GM18951 (cell line): ENCODE data around the gene NADK2.

Experiments used
- POLR2A ChIP-seq: IDR thresholded peaks from 4 replicates; pipeline ENCODE4 v1.6.1; 2011; ENCODE audit warnings: mild to moderate bottlenecking; ENCODE audit not compliant: insufficient read length, insufficient read depth; ENCODE audit errors: extremely low read depth
- in situ Hi-C: fragments of 300-500 bp; cut with MboI; formaldehyde crosslinking; loops from one replicate; pipeline ENCODE4 v1.12.0; 2022; ENCODE audit warnings: low sequenced_read_pairs, mixed read lengths, inconsistent platforms; ENCODE audit not compliant: unreplicated experiment

Gene NADK2

DNA sequence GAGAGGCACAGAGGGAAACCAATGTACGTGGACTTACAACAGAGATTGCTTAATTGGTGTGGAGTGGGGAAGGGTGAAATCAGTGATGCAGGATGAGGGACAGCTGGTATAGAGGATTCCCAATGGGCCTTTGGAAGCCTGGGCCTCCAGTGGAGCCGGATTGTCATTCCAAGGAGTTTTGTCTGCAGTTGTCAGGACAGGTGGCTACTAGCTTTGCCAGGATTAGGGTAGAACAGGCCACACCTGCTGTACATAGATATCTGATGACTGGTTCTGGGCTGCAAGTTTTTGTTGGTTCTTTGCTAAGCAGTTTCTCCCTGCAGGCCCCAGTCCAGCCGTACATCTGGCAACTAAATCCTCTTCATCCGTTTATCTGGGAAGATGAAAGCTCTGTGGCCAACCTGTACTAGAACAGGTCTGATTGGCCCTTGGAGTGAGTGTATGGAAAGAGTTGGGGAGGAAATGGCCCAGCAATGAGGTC lies 85.6 kb downstream of the NADK2 start:
- TF ChIP-seq POLR2A: no peak

DNA sequence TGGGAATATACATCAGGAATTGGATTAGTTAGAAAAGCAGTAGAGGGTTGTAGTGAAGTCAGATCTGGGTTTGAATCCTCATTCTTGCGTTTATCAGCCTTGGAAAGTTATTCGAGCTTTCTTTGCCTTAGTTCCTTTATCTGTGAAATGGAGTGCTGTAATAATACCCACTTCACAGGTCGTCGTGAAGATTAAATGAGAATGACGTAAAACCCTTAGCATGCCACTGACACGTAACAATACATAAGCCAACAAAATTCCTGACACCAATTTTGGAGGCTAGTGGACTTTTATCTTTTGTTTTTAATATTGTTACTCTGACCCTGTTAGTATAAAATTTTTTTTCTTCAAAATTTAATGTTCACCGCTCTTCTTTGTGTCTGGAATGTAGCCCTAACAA lies 86.4 kb downstream of the NADK2 start:
- no peak for TF ChIP-seq POLR2A
- in situ Hi-C loops: no loop called here

More for the DNA sequence above, 85.6 kb downstream of the NADK2 start:
- in situ Hi-C loops: no loop called here

DNA sequence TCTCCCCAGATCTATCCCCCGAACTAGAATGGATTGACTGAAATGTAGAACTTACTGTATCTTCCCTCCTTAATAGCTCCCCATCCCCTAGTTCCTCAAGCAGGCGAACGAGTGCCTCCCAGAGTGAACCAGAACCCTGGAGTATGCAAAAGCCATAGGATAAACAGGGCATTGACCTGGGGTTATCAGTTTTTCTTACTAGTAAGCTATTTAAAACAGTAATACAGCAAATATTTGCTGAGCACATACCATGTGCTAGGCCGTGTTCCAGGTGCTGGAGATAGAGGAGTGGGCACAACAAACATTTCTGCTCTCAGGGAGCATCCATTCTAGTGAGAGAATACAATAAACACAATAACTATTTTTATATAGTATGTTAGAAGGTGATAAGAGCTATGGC lies 88.0 kb downstream of the NADK2 start:
- in situ Hi-C loops: no loop called here
- no peak for TF ChIP-seq POLR2A

DNA sequence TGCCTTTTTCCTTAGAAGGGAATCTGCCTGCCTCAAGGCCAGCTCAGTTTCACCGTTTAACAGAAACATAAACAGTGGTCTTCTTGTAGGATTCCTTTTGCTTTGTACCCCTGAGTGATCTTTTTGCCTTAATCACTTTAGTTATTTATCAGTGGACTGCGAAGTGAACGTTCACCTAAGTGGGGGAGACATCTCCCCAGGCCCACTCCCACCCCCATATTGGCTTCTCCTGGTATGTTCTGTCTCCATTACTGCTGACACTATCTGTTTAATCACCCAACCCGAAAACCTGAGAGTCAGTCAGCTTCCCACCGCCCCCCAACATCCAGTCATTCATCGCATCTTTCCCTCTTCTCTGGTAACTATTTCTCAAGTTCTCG lies 88.4 kb downstream of the NADK2 start:
- TF ChIP-seq POLR2A: no peak
- in situ Hi-C loops: no loop called here

DNA sequence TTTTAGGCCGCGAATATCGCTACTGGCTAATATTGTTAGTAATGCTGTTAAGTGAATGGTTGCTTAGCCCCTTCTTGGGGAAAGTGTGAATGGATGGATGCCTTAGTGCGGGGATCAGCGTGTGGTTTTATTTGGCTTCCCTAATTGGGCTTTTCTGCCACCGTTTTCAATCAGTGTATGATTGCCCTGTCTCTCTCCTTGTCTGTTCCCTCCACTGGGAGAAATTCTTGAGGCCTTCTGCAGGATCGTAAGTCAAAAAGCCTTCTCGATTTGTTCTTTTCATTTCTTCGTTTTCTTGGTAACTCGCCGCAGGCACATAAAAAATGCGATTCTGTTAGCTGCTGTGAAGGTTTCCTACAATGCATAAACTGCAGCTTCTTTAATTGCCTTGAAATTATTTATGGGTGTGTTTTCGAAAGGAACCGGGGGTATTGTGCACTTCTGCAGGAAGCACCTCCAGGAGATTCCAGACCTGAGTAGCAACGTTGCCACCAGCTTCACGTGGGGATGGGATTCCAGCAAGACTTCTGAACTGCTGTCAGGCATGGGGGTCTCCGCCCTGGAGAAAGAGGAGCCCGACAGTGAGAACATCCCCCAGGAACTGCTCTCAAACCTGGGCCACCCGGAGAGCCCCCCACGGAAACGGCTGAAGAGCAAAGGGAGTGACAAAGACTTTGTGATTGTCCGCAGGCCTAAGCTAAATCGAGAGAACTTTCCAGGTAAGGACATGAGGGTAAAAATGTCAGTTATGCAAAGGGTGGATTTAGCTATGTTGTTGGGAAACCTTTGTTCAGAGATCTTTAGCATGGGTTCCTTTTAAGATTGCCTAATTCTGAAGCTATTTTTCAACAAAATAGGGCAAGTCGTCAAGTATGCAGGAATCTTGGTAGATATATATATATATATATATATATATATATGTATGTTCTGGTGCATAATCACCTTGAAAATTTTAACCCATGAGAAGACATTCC lies 89.1 kb downstream of the NADK2 start:
- in situ Hi-C loops: no loop called here
- no peak for TF ChIP-seq POLR2A

DNA sequence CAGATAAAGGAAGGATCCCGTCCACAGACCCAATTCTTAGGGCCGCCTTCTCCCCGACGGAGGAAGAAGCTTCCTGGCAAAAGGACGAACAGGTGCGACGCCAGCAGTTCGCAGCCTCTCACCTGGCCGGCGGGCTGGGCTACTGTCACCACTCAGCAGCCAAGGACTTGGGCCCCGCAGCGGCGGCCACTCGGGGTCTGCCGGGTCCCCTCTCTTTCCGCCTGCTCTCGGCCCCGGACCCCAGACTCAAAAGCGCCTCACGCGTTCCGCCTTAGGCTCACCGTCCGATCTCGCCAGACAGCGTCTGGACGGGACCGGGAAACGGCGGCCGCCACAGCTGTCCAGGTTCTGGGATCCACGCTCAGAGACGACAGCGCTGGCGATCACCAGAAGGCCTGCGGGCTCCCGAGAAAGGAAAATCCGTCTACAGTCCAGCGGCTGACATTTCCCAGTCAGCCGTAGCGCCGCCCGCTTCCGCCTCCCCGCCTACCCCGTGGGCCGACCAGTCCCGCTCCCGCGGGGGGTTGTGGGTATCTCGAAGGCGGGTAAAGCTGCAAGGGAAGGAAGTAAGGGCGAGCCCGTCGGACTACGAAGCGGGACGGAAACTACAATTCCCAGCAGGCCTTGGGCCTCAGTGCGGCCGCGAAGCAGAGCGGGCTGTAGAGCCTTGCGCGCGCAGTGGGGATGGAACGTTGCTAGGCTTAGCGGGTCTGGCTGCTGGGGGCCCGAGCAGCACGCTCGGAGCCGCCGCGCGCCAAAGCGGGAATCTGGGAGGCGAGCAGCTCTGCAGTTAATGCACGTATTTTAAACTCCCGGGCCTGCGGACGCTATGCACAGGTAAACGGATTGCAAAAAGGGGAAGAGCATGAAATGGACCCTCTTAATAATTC lies 90.0 kb downstream of the NADK2 start, which contains the start of the genes LMBRD2 and SKP2:
TSS of gene LMBRD2 (minus strand) at position 454 of the 890 bp plus-strand sequence. CDS start 8,538 bp downstream, outside the sequence.
TSS of gene SKP2 (plus strand) at position 678 of the 890 bp plus-strand sequence. CDS start at position 830, 152 bp downstream.
- in situ Hi-C loops: no loop called here
- TF ChIP-seq POLR2A: peak; percentile 91

DNA sequence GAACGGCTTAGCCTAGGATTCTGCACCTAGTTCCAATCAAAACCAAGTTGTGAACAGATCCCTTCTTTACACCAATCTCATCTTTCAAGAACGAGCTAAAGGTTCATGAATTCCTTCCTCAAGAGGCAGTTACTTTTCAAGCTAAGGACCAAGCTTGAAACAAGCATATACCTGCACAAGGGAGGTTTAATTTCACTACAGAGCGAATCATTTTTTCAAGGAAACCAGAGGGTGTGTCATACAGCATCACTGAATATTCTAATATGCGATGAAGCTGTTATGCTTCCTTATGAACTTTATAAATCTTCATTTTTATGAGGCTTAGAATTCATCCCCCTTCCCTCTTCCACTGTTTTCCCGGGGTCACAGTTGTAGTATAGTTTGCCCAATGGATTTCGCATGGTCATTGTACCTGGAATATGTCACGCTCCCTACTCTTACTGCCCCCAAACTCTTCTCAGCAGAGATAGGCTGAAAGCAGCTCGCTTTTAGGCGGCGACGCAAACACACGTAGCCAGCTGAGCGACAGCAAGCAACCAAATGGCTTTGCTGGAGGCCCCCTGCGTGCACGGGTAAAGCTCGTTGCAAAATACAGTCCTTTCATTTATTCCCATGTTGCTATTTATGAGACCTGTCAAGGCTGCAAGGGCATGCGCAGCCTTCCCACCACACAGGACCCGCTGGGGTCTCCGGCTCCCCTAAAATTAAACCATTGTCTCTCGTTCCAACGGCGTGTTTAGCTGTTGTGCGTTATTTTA lies 90.9 kb downstream of the NADK2 start:
- TF ChIP-seq POLR2A: no peak
- in situ Hi-C loops: no loop called here

DNA sequence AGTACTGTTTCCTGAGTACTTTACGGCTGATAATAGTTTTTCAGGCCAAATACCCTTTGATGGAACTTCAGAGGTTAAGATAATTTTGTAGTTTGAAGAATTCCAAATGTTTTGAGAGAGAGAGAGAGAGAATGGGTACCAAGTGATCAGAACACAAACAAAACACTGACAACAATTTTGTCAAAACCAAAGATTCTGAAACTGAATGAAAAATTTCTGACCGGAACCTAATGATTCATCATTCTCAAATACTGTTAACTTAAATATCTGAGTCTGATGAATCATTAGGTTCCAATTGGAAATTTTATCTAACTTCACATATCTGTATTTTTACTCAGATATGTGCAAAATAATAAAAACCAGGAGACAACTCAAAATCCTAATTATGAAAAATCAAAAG lies 94.0 kb downstream of the NADK2 start:
- in situ Hi-C loops: no loop called here
- no peak for TF ChIP-seq POLR2A

DNA sequence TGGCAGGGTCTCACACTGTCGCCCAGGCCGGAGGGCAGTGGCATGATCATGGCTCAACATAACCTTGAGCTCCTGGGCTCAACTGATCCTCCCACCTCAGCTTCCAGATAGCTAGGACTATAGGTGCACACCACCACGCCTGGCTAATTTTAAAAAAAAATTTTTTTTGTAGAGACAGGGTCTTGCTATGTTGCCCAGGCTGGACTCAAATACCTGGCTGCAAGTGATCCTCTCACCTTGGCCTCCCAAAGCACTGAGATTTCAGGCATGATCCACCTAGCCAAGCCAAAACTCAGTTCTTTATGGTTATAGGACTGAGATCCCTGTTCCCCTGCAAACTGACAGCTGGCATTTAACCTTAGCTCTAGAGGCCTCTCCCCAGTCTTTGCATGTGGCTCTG lies 95.3 kb downstream of the NADK2 start:
- TF ChIP-seq POLR2A: no peak
- in situ Hi-C loops: no loop called here

DNA sequence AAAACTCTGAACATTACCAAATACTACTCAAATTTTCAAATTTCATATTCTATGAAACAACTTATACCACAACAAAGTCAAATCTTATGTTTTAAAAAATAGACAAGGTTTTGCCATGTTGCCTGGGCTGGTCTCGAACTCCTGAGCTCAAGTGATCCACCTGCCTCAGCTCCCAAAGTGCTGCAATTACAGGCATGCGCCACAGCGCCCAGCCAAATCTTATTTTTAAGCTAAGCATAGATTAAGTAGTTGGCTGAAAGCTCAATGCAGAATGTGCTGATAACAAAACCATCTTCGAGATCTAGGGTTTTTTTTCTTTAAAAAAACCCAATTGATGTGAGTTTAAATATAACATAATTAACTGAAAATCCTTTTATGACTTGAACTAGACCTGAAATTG lies 96.4 kb downstream of the NADK2 start:
- TF ChIP-seq POLR2A: no peak
- in situ Hi-C loops: no loop called here
